Hepatic stellate cell (primary cell): Measurements from ENCODE around the gene LCE6A.

Source experiments
- DNase-seq: peaks from one replicate; pipeline ENCODE4 v3.0.0; 2011; ENCODE audit warnings: low spot score

LCE6A gene

GRCh38 chr1:152876827-152877226 is 34.2 kb downstream of the LCE6A start:
- DNase-seq = no peak

GRCh38 chr1:152878042-152878441 is 35.4 kb downstream of the LCE6A start, which contains the start of gene SMCP:
SMCP (plus strand) TSS chr1:152878322; CDS start chr1:152884423, 6,101 bp downstream.
- DNase-seq = no peak

- no peak for DNase-seq
Observed at GRCh38 chr1:152879559-152880198, 37.0 kb downstream of the LCE6A start.

GRCh38 chr1:152880316-152880715 is 37.7 kb downstream of the LCE6A start:
- DNase-seq = no peak

- no peak for DNase-seq
Observed at GRCh38 chr1:152880907-152881306, 38.3 kb downstream of the LCE6A start.

- DNase-seq = no peak
Observed at GRCh38 chr1:152884085-152884484, 41.4 kb downstream of the LCE6A start.

GRCh38 chr1:152884506-152884905 is 41.9 kb downstream of the LCE6A start:
- DNase-seq = no peak

GRCh38 chr1:152884966-152885624 is 42.4 kb downstream of the LCE6A start:
- DNase-seq = peak; percentile 41

- no peak for DNase-seq
Observed at GRCh38 chr1:152886085-152886484, 43.4 kb downstream of the LCE6A start.

GRCh38 chr1:152886758-152887409 is 44.2 kb downstream of the LCE6A start:
- no peak for DNase-seq

- DNase-seq = no peak
Observed at GRCh38 chr1:152888126-152888525, 45.5 kb downstream of the LCE6A start.
